Measurements from ENCODE around the gene B9D1. TPM values are rescaled to one million over a fixed set of nuclear protein-coding genes. Genes with fewer than 3 reads are reported as not detected.

B9D1 gene
- total RNA-seq, 1 experiment from 2014 or later, result 46.3 TPM

GRCh38 chr17:19376811-19377210 lies 14.3 kb upstream of the B9D1 start:
- DNase-seq (ENCODE audit: low spot score), result no peak

- no peak for DNase-seq (ENCODE audit: low spot score)
Observed at GRCh38 chr17:19375732-19376131, 13.2 kb upstream of the B9D1 start.

- DNase-seq (ENCODE audit: low spot score), result no peak
Observed at GRCh38 chr17:19374136-19374535, 11.6 kb upstream of the B9D1 start.

- DNase-seq (ENCODE audit: low spot score), result no peak
Observed at GRCh38 chr17:19372866-19373504, 10.5 kb upstream of the B9D1 start.

- DNase-seq (ENCODE audit: low spot score), result no peak
Observed at GRCh38 chr17:19372439-19372838, 9.9 kb upstream of the B9D1 start.

GRCh38 chr17:19372011-19372370 lies 9.5 kb upstream of the B9D1 start:
- DNase-seq (ENCODE audit: low spot score), result no peak

GRCh38 chr17:19371259-19372010 lies 8.9 kb upstream of the B9D1 start:
- DNase-seq (ENCODE audit: low spot score), result no peak

GRCh38 chr17:19370493-19370960 lies 8.0 kb upstream of the B9D1 start:
- no peak for DNase-seq (ENCODE audit: low spot score)

GRCh38 chr17:19369846-19370492 lies 7.4 kb upstream of the B9D1 start:
- DNase-seq (ENCODE audit: low spot score), result no peak

GRCh38 chr17:19369107-19369778 lies 6.7 kb upstream of the B9D1 start:
- DNase-seq (ENCODE audit: low spot score), result no peak

- no peak for DNase-seq (ENCODE audit: low spot score)
Observed at GRCh38 chr17:19368229-19368628, 5.7 kb upstream of the B9D1 start.

GRCh38 chr17:19366637-19366972 lies 4.1 kb upstream of the B9D1 start:
- DNase-seq (ENCODE audit: low spot score), result no peak

- DNase-seq (ENCODE audit: low spot score), result no peak
Observed at GRCh38 chr17:19365833-19366636, 3.5 kb upstream of the B9D1 start.

- DNase-seq (ENCODE audit: low spot score), result no peak
Observed at GRCh38 chr17:19365499-19365817, 2.9 kb upstream of the B9D1 start.

- DNase-seq (ENCODE audit: low spot score), result no peak
Observed at GRCh38 chr17:19364699-19365498, 2.4 kb upstream of the B9D1 start.

GRCh38 chr17:19363460-19364035 lies 1.0 kb upstream of the B9D1 start:
- no peak for DNase-seq (ENCODE audit: low spot score)

GRCh38 chr17:19363114-19363438 lies 553 bp upstream of the B9D1 start:
- no peak for DNase-seq (ENCODE audit: low spot score)

GRCh38 chr17:19361944-19362276 lies 613 bp downstream of the B9D1 start:
- DNase-seq (ENCODE audit: low spot score), result no peak

GRCh38 chr17:19361326-19361725 lies 1.2 kb downstream of the B9D1 start:
- DNase-seq (ENCODE audit: low spot score), result no peak

- DNase-seq (ENCODE audit: low spot score), result no peak
Observed at GRCh38 chr17:19360772-19361171, 1.8 kb downstream of the B9D1 start.

GRCh38 chr17:19359856-19360255 lies 2.7 kb downstream of the B9D1 start:
- no peak for DNase-seq (ENCODE audit: low spot score)

All from H4 (cell line).